Type B pancreatic cell (in vitro differentiated cells): Measurements from ENCODE around the gene ATXN2. TPM values are rescaled to one million over a fixed set of nuclear protein-coding genes. Genes with fewer than 3 reads are reported as not detected.
"Not testable (repeated sequence)": the region's sequence is repeated elsewhere in the genome, so short reads cannot be mapped to it uniquely, and the experiment has no call there.

Experiments
- DNase-seq: peaks from one replicate; pipeline ENCODE4 v3.0.0; 2021; ENCODE audit warnings: mixed read lengths; ENCODE audit not compliant: unreplicated experiment; ENCODE audit errors: extremely low spot score
- H3K27ac Mint-ChIP-seq: 2 replicates; pipeline ENCODE4 v1.8.0; 2021; ENCODE audit warnings: mild to moderate bottlenecking, mixed read lengths
- H3K27me3 Mint-ChIP-seq: 2 replicates; pipeline ENCODE4 v1.8.0; 2021; ENCODE audit warnings: mixed read lengths
- H3K36me3 Mint-ChIP-seq: 2 replicates; pipeline ENCODE4 v1.8.0; 2021; ENCODE audit warnings: mixed read lengths
- H3K4me1 Mint-ChIP-seq: one replicate; pipeline ENCODE4 v1.8.0; 2021; ENCODE audit warnings: mixed read lengths; ENCODE audit not compliant: unreplicated experiment
- H3K4me3 Mint-ChIP-seq: 2 replicates; pipeline ENCODE4 v1.8.0; 2021; ENCODE audit warnings: mild to moderate bottlenecking, mixed read lengths
- H3K9me3 Mint-ChIP-seq: 2 replicates; pipeline ENCODE4 v1.8.0; 2021; ENCODE audit warnings: mixed read lengths
- CTCF ChIP-seq: fragments of 200-600 bp; sonication (generic); conservative IDR thresholded peaks from 2 replicates; pipeline ENCODE4 v1.5.0; 2021; ENCODE audit warnings: antibody characterized with exemption, mild to moderate bottlenecking
- total RNA-seq: library from RNA; stranded (reverse); gene quantifications from 2 replicates; pipeline ENCODE4 v1.2.1, GENCODE V29; 2021; ENCODE audit warnings: low replicate concordance

ATXN2 gene
- total RNA-seq, 1 donor from 2014 or later: 80.9 TPM

GRCh38 chr12:111574797-111575443 lies 24.2 kb downstream of the ATXN2 start:
- Mint-ChIP-seq H3K4me3 (no peak overlapping the region), H3K4me1 (peaks cover 33% of the 10 kb centered on the region), H3K36me3 (peaks cover 7% of the 10 kb centered on the region), H3K9me3 (peaks cover 4% of the 10 kb centered on the region), H3K27me3 (no peaks in the 10 kb centered on the region), H3K27ac (peak overlapping the region; percentile 61)
- DNase-seq: no peak
- TF ChIP-seq CTCF: no peak

GRCh38 chr12:111573476-111573875 lies 25.6 kb downstream of the ATXN2 start:
- peaks cover 4% of the 10 kb centered on the region for H3K9me3 Mint-ChIP-seq
- DNase-seq: no peak
- H3K27ac Mint-ChIP-seq: no peak overlapping the region
- no peaks in the 10 kb centered on the region for H3K27me3 Mint-ChIP-seq
- H3K4me3 Mint-ChIP-seq: no peak overlapping the region
- H3K36me3 Mint-ChIP-seq: peaks cover 7% of the 10 kb centered on the region
- no peak for TF ChIP-seq CTCF
- H3K4me1 Mint-ChIP-seq: peaks cover 32% of the 10 kb centered on the region

- no peak for DNase-seq
- no peaks in the 10 kb centered on the region for H3K27me3 Mint-ChIP-seq
- peaks cover 4% of the 10 kb centered on the region for H3K36me3 Mint-ChIP-seq
- peak overlapping the region; percentile 80 for H3K27ac Mint-ChIP-seq
- no peaks in the 10 kb centered on the region for H3K9me3 Mint-ChIP-seq
- peak overlapping the region; percentile 27 for H3K4me3 Mint-ChIP-seq
- peaks cover 31% of the 10 kb centered on the region for H3K4me1 Mint-ChIP-seq
- TF ChIP-seq CTCF: no peak
Observed at GRCh38 chr12:111570084-111570961, 28.8 kb downstream of the ATXN2 start.

GRCh38 chr12:111569363-111570083 lies 29.6 kb downstream of the ATXN2 start:
- peaks cover 4% of the 10 kb centered on the region for H3K36me3 Mint-ChIP-seq
- H3K4me3 Mint-ChIP-seq: no peak overlapping the region
- no peaks in the 10 kb centered on the region for H3K9me3 Mint-ChIP-seq
- H3K4me1 Mint-ChIP-seq: peaks cover 25% of the 10 kb centered on the region
- no peak for DNase-seq
- peak overlapping the region; percentile 80 for H3K27ac Mint-ChIP-seq
- TF ChIP-seq CTCF: no peak
- no peaks in the 10 kb centered on the region for H3K27me3 Mint-ChIP-seq

GRCh38 chr12:111560844-111561243 lies 38.3 kb downstream of the ATXN2 start:
- not testable (repeated sequence) for H3K27me3 Mint-ChIP-seq, H3K4me3 Mint-ChIP-seq, DNase-seq, H3K36me3 Mint-ChIP-seq, H3K27ac Mint-ChIP-seq, H3K9me3 Mint-ChIP-seq, H3K4me1 Mint-ChIP-seq

- Mint-ChIP-seq H3K4me1 (peaks cover 7% of the 10 kb centered on the region), H3K27me3 (no peaks in the 10 kb centered on the region), H3K4me3 (no peak overlapping the region), H3K27ac (no peak overlapping the region), H3K9me3 (peaks cover 5% of the 10 kb centered on the region), H3K36me3 (peaks cover 8% of the 10 kb centered on the region)
- no peak for DNase-seq
- no peak for TF ChIP-seq CTCF
Observed at GRCh38 chr12:111558107-111558376, 41.1 kb downstream of the ATXN2 start.
